GM19468 (cell line): Measurements from ENCODE around the gene COL5A1.

ENCODE experiments used
- ATAC-seq: cut with Tn5 transposase; IDR thresholded peaks from one replicate; pipeline ENCODE4 v1.9.1; 2021; ENCODE audit warnings: mild to moderate bottlenecking, moderate library complexity, moderate number of reproducible peaks; ENCODE audit not compliant: unreplicated experiment; ENCODE audit errors: extremely low read depth

Gene COL5A1

GRCh38 chr9:134826336-134827285 is 185.0 kb downstream of the COL5A1 start:
- ATAC-seq: no peak

- no peak for ATAC-seq
These were observed 186.0 kb downstream of the COL5A1 start for GRCh38 chr9:134827559-134827958.

DNA sequence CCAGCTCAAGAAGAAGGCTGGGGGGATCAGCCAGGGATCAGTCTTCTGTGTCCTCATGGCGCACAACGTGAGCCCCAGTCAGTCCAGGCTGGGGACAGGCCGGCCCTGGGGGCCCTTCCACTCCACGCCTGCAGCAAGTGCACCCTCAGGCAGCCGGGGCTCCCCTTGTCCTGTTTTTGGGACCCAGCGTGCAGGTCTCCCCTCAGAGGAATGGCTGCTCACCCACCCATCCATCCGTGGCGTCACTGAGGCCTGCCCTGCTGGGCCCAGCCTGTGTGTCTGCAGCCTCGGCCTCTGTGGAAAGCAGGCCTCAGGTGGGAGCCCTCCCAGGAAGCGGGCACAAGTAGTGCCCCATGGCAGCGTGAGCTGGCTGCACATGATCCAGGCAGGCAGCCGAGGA is 186.4 kb downstream of the COL5A1 start:
- no peak for ATAC-seq

DNA sequence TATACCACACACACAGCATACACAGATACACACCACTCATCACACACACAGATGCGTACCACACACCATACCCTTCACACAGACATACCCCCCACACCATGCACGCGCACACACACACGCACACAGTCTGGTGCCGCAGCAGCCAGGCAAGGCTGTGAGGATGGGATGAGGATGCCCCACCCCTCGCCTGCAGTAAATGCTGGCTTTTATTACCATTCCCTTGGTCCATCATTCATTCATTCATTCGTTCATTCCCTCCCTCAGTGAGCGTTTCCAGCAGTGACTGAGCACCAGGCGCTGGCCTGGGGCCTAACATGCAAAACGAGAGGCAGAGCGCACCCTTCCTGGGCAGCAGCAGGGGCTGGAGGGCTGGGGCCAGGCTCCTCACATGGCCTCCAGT is 187.3 kb downstream of the COL5A1 start:
- ATAC-seq: no peak

DNA sequence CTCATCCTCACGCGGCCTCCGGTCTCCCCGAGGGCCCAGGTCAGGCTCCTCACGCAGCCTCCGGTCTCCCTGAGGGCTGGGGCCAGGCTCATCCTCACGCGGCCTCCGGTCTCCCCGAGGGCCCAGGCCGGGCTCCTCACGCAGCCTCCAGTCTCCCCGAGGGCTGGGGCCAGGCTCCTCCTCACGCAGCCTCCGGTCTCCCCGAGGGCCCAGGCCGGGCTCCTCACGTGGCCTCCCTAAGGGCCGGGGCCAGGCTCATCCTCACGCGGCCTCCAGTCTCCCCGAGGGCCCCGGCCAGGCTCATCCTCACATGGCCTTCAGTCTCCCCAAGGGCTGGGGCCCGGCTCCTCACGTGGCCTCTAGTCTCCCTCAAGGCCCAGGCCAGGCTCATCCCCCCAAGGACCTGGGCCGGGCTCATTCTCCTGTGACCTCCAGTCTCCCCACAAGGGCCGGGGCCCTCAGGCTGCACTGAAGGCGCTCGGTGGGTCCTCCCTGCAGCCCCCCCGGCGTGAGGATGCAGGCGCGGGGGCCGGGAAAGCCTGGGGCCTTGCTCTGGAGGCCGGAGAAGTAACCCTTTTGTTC is 187.8 kb downstream of the COL5A1 start:
- no peak for ATAC-seq

DNA sequence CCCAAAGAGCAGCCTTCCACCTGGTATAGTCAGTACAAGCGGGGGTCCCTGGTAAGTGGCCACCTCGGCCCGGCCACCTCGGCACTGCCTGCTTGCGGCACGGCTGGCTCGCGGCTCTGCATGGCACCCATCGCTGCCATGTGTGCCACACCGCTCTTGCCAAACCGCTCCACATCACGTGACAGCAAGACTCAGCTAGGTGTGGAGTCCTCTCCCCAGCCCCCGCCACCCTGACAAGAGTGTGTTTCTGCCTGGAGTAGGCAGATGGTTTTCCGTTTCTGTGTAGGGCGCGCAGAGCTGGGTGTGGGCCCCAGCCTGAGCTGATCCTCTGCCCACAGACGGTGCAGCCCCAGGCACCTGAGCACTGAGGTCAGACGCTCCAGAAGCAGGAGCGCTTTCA is 188.5 kb downstream of the COL5A1 start:
- ATAC-seq: no peak

- no peak for ATAC-seq
These were observed 189.5 kb downstream of the COL5A1 start for GRCh38 chr9:134830926-134831720.

DNA sequence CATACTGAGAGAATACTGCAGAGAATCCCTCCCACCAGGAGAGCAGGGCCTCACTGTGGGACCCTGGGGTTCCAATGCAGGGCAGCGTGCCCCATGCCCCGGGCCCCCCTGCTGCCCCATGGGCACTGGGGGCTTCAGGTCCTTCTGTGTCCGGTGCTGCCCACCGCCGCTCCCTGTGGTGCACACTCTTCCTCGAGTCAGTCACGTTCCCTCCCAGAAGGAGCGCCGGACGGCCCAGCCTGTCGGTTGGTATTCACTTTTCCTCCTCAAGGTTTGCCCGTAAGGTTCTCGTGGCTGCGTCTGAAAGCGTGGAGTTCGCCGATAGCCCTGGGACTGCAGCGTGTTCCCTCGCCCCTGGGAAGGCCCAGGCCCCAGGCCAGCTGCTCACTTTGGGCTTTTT is 190.9 kb downstream of the COL5A1 start:
- no peak for ATAC-seq

DNA sequence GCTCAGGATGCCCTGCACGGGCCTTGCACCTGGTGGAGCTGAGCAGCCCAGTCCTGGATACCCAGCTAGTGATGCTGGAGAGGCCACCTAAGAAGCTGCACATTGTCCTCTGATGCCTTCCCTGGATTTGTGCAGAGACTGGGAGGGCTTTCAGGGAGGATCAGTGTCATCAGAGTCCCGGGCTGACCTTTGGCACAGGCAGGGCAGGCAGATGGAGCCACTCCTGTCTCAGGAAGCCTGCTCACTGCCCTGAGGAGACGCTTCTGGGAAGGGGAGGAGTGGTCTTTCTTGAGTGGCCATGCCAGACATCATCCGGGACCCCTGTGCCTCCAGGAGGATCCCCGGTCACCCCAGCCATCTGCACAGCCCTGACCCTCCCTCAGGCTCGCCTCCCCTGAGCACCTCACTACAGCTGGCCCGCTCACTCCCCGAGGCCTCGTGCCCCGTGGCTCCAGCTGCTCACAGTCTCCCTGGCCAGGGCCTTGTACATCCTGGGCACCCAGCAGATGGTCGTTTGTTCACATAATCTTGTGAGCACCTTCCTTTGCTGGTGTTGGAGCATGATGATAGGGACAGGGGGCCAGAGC is 191.8 kb downstream of the COL5A1 start:
- no peak for ATAC-seq

- ATAC-seq: no peak
These were observed 192.8 kb downstream of the COL5A1 start for GRCh38 chr9:134834217-134834956.

DNA sequence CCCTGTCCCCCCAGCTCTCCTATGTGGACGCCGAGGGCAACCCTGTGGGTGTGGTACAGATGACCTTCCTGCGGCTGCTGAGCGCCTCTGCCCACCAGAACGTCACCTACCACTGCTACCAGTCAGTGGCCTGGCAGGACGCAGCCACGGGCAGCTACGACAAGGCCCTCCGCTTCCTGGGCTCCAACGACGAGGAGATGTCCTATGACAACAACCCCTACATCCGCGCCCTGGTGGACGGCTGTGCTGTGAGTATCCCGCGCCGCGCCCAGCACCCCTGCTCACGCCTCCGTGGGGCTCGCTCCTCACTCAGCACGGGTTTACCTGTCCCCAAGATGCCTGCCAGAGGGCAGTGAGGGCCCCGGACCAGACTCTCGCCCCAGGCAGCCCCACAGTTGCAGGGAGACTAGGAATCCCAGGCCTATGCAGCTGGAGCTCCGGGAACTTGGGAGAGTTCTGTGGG is 193.4 kb downstream of the COL5A1 start:
- ATAC-seq: no peak

DNA sequence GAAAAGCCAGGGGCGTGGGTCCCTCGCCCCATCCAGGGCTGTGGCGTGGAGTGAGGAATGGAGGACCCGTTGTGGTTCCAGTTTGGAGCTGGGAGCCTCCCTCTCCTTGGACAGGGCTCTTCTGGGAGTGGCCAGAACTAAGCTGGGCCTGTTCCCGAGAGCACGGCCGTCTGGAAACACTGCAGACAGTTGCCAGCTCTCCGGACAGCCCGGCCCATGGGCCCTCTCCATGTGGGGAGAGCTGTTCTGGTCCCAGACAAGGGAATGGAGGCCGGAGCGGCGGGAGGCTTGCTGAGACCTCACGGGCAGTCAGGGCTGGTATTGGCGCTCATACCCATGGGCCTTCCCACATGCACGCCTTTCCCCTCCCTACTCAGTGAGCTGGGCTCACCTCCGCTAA is 193.8 kb downstream of the COL5A1 start:
- ATAC-seq: no peak

DNA sequence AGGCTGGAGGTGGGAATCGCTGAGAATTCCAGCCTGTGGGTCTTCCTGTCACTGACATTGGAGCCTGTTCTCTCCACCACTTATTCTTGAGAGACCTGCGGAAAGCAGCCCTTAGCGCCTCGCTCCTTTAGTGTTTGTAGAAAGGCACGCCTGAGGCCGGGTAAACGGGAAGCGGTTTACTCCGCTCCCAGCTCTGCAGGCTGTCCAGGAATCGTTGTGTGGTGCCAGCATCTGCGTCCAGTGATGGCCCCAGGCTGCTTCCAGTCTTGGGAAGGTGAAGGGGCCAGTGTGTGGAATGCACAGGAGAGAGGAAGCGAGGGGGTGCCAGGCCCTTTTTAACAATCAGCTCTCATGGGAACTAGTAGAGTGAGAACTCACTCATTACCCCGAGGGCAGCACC is 194.4 kb downstream of the COL5A1 start:
- ATAC-seq: no peak

GRCh38 chr9:134836406-134836970 is 194.9 kb downstream of the COL5A1 start:
- ATAC-seq: no peak

DNA sequence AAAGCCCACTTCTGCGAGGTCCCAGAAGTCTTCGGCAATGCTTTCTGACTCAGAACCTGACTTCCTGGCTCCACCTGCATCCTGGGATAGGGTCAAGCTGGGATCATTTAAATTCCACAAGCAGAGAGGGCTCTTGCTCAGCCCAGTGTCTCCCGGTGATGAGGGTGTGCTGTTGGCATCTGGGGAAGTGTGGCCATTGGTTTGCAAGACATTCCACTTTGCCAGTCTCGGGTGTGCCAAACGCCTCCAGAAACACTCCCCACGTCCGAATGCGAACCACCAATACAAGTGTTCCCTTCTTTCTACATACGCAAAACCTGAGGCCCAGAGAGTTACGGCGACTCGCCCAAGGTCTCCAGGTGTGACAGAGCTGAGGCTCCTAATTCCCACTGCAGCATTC is 195.9 kb downstream of the COL5A1 start:
- ATAC-seq: no peak

DNA sequence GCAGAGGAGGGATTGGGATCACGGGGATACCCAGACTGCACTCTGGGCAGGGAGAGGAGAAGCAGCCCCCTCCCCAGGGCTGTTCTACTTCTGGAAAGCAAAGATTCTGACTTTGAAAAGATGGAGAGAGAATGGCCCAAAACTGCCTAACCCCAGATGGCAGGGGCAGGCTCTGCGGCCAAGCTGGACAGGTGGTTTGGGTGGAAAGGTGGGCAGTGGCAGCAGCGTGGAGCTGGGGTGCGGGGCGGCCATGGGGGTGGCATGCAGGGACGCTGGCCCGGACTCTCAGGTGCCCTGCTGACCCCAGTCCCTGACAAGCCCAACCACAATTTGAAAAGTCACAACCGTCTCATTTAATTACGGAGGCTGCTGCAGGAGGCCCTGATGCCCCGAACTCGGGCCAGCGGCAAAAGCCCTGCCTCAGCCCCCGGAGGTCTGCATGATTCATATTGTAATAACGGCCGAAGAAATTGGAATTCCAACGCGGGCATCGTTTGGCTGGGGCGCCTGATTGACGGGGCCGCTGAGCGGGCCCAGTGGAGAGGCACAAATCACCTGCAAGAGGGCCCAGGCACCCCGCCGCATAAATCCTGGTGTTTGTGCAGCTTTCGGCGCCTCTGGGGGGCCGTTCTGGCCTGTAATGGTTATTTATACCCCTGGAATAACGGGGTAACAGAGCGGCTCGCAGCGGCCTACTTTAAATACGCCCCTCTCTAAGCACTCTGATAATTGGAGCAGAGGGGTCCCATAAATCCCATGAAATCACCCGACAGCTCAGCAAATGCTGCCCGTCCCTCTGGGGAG is 197.2 kb downstream of the COL5A1 start:
- ATAC-seq: no peak

DNA sequence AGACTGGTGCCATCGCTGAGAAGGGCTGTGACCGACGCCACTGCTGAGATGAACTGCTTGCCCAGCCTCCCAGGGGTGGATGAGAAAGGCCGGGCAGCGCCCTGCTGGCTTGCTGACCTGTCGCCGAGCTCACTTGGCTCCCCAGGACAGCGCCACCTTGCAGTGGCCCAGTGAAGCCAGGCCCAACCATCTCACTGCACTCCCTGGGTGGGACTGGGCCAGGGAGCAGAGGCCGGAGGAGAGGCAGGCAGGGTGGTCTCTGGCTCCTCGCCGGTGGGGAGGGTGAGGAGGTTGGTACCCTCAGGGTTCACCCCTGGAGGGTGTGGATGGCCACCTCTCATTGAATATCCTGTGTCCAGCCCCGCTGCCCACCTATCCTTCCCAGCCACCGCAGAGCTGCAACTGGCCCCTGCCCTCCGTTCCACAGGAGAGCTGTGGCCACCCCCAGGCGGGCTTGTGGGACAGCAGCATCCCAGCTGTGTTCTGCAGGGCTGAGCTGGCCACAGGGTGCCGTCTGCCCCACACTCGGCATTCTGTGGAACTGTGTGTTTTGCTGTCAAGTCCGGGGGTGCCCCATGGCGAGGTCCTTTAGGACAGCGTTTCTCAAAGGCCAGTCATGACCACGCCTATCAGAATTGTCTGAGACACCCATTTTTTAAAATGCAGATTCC is 198.0 kb downstream of the COL5A1 start:
- ATAC-seq: no peak

- ATAC-seq: no peak
These were observed 198.9 kb downstream of the COL5A1 start for GRCh38 chr9:134840511-134840910.
